GM13976 (cell line): ENCODE measurements around the gene PLCL2.

ENCODE experiments used
- DNase-seq: peaks from one replicate; pipeline ENCODE4 v3.0.0; 2012; ENCODE audit warnings: low spot score
- CTCF ChIP-seq: IDR thresholded peaks from 2 replicates; pipeline ENCODE4 v1.5.1; 2012; ENCODE audit warnings: borderline replicate concordance, mild to moderate bottlenecking; ENCODE audit not compliant: insufficient read depth; ENCODE audit errors: extremely low read depth, missing control alignments, control extremely low read depth
- in situ Hi-C: fragments of 300-500 bp; cut with MboI; formaldehyde crosslinking; loops from one replicate; pipeline ENCODE4 v1.12.0; 2022; ENCODE audit warnings: low sequenced_read_pairs, mixed read lengths, inconsistent platforms; ENCODE audit not compliant: unreplicated experiment

PLCL2 gene

GRCh38 chr3:17040322-17040989 is 155.7 kb downstream of the PLCL2 start:
- in situ Hi-C loops: no loop called here
- no peak for TF ChIP-seq CTCF
- DNase-seq: no peak

GRCh38 chr3:17040990-17041377 is 156.2 kb downstream of the PLCL2 start:
- in situ Hi-C loops: no loop called here
- no peak for DNase-seq
- no peak for TF ChIP-seq CTCF

- in situ Hi-C loops: no loop called here
- peak; percentile 37 for DNase-seq
- no peak for TF ChIP-seq CTCF
These were observed 160.1 kb downstream of the PLCL2 start for GRCh38 chr3:17044855-17045254.

- no peak for TF ChIP-seq CTCF
- no peak for DNase-seq
- in situ Hi-C loops: no loop called here
These were observed 160.9 kb downstream of the PLCL2 start for GRCh38 chr3:17045705-17046104.

DNA sequence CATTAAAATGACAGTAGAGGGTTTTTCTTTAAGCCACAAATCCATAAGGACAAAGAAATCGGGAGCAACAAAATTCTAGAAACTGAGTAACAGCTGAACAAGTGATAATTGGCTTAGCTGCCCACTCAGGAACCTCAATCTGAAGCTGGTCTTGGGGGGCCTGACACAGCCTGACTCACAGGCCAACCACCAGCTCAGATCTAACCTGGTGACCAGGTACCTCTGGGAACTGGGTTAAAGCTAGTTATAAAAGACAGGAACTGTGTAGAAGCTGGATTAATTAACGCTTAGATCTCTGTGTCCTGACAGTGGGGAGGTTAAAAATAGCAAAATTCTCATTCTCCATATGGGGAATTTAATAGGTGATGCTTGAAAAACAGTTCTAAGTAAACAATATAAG is 161.9 kb downstream of the PLCL2 start:
- no peak for DNase-seq
- in situ Hi-C loops: no loop called here
- TF ChIP-seq CTCF: no peak

- no peak for TF ChIP-seq CTCF
- in situ Hi-C loops: no loop called here
- DNase-seq: no peak
These were observed 162.4 kb downstream of the PLCL2 start for GRCh38 chr3:17047162-17047561.
